ENCODE results near the gene FAM161A.
"Not testable (repeated sequence)": the region's sequence is repeated elsewhere in the genome, so short reads cannot be mapped to it uniquely, and the experiment has no call there.

Gene FAM161A, protein sequence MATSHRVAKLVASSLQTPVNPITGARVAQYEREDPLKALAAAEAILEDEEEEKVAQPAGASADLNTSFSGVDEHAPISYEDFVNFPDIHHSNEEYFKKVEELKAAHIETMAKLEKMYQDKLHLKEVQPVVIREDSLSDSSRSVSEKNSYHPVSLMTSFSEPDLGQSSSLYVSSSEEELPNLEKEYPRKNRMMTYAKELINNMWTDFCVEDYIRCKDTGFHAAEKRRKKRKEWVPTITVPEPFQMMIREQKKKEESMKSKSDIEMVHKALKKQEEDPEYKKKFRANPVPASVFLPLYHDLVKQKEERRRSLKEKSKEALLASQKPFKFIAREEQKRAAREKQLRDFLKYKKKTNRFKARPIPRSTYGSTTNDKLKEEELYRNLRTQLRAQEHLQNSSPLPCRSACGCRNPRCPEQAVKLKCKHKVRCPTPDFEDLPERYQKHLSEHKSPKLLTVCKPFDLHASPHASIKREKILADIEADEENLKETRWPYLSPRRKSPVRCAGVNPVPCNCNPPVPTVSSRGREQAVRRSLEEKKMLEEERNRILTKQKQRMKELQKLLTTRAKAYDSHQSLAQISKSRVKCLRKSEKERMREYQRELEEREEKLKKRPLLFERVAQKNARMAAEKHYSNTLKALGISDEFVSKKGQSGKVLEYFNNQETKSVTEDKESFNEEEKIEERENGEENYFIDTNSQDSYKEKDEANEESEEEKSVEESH

DNA sequence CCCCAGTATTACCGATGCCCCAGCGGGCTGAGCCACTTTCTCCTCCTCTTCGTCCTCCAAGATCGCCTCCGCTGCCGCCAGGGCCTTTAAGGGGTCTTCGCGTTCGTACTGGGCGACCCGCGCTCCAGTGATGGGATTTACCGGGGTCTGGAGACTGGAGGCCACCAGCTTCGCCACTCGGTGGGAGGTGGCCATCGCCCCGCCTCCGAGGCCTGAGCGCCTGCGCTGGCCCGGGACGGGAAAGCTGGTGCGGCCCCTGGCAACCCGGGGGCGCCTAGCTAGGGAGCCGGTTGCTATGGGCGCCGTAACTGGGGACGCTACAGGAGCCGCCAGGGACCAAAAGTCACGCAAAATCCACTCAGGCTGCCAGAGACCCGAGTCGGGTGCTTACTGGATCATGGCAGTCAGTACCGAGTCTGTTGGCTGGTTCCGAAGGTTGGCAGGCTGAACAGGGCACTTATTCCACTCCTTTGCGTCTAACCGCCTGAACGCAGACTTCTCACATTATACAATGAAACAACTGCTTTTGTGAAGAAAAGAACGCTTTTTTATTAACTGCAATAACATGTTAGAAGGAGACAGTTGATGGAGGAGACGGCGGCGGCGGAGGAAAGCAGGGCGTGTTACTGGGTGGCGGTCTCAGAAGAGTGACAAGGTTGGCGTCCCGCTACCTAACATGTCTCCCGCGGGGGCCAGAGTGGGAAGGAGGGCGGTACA is at the start of gene FAM161A:
Gene FAM161A, minus strand, starts transcription at position 214 of the 717 bp plus-strand sequence. Its CDS starts 19 bp downstream, at position 195.
- FAIRE-seq, result peak; percentile 9
- peak; percentile 92 for DNase-seq (ENCODE audit: insufficient read length, low spot score)

DNA sequence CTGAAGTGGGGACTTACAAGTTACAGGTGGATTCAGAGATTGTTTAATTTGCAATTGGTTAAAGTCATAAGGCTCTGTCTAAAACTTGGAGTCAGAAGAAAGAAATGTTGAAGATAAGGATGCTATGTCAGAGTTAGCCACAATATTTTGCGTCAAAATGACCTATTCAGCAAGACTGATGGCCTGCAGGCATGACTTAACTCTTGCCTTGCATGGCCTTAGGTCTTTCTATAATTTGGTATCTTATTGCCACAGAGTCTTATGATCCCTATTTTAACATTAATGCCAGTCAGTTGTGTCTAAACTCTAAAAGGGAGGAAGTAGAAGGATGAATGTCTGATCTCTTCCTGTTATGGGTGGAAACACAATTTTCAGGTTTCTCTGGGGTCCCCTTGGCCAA is 46.4 kb upstream of the FAM161A start:
- DNase-seq (ENCODE audit: insufficient read length, low spot score), result no peak
- FAIRE-seq, result no peak

DNA sequence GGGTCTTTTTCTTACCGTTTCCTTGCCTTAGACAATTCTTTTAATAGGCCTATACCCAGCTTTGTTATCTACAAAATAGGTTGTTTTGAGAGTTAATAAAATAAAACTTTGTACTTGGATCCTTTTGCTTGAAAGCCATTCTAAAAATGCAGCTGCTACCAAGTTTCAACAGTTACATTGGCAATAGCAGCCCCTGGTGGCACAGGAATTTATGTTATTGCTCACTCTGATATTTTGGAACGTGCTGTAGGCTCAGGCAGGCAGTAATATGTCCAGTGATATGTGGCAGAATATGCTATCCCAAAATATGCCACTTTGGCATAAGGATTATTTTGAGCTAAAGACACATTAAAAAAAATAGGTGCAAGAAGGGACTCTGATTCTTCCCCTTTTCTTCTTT is 45.0 kb upstream of the FAM161A start:
- no peak for FAIRE-seq
- peak; percentile 48 for DNase-seq (ENCODE audit: insufficient read length, low spot score)

DNA sequence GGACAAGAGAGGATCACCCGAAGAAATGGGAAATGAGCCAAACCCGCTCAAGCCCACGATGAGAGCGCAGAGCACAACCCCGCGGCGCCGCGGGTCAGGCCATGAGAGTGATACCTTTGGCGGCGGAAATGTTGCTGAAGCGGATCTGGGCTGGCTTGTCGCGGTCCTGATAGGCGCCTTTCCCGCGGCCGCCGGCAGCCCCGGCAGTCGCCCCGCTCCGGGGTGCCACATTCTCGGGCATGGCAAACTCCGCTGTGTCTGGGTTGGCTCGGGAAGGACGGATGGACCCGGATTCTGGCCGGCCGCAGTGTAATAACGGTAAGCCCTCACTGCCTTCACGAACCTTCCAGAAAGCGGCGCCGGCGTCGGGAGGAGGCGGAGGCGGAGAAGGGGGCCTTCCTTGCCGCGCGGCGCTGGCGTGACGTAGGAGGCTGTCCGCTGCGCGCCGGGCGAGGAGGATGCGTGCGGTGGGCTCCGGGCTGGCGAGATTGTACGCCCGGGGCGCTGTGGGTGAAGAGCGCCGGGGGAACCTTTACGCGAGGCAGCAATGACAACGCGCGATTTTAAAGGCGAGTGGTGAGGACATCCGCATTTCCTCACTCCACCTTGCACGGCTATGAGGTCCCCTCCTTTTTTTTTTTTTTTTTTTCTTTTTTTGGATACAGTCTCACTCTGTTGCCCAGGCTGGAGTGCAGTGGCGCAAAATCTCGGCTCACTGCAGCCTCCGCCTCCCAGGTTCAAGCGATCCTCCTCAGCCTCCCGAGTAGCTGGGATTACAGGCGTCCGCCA is 34.6 kb upstream of the FAM161A start, which contains the start of gene CCT4:
Gene CCT4, minus strand, starts transcription at position 390 of the 789 bp plus-strand sequence. Its CDS starts 149 bp downstream, at position 241.
- DNase-seq (ENCODE audit: insufficient read length, low spot score) (peak; percentile 78), FAIRE-seq (peak; percentile 89)

DNA sequence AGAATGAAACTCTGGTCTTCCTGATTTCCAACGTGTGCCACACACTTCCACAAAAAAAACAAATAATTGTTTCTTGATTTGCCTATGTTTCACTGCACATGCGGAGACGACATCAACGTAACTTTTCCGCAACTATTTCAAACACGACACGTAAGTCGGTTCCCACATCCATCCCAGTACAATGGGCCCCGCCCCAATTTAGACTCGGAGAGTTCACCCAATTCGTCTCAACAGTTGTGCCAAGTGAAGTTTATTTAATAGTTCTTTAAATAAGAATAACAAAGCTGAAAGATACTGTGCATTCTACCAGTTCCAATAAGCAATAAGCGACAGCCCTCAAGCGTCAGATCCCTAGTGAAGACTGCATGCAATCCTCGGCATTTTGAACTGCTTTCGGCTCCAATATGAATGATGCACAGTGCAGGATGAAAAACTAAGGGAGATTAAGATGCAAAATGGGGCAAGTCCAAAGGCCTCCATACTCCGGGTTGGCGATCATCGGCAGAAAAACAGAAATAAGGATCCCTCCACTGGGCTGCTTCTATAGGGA is 33.9 kb upstream of the FAM161A start:
- DNase-seq (ENCODE audit: insufficient read length, low spot score) (no peak), FAIRE-seq (no peak)

DNA sequence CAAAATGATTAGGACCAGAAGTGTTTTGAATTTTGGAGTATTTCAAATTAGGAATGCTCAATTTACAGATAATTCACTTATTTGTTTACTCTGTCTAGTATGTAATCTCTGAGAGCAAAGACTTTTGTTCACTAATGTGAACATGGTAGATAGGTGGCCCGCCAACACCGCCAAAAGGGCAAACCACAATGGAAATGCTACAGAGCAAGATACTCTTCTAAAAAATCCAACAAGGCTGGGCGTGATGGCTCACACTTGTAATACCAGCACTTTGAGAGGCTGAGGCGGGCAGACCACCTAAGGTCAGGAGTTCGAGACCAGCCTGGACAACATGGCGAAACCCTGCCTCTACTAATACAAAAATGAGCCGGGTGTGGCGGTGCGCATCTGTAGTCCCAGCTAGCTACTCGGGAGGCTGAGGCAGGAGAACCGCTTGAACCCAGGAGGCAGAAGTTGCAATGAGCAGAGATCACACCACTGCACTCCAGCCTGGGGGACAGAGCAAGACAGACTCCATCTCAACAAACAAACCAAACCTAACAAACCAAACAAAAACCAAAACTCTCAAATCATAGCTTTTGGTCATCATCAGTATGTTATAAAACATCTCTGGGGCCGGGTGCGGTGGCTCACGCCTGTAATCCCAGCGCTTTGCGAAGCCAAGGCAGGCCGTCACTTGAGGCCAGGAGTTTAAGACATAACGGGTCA is 32.2 kb upstream of the FAM161A start:
- no peak for FAIRE-seq
- DNase-seq (ENCODE audit: insufficient read length, low spot score), result no peak

DNA sequence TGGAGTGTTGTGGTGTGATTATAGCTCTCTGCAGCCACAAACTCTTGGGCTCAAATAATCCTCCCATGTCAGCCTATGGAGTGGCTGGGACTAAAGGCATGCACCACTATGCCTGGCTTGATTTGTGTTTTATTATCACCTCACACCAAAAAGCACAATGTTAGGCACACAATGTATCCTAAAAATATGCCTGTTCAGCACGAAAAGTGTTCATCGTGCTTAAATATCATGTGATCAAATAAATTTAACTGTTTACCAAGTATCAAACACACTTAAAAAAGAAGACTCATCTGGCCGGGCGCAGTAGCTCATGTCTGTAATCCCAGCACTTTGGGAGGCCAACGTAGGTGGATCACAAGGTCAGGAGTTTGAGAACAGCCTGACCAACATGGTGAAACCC is 29.0 kb upstream of the FAM161A start:
- FAIRE-seq (no peak), DNase-seq (ENCODE audit: insufficient read length, low spot score) (no peak)

DNA sequence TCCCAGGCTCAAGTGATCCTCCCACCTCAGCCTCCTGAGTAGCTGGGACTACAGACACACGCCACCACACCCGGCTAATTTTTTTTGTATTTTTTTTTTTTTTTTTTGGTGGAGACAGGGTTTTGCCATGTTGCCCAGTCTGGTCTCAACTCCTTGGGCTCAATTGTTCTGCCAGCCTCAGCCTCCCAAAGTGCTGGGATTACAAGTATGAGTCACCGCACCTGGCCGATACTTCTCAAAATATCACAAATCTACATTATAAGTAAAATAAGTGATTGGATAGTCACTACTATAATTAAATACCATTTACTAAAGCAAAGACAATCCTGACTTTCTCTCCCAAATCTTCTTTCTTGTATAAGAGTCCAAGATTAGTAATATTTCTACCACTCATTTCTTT is 25.5 kb upstream of the FAM161A start:
- DNase-seq (ENCODE audit: insufficient read length, low spot score); FAIRE-seq: not testable (repeated sequence)

DNA sequence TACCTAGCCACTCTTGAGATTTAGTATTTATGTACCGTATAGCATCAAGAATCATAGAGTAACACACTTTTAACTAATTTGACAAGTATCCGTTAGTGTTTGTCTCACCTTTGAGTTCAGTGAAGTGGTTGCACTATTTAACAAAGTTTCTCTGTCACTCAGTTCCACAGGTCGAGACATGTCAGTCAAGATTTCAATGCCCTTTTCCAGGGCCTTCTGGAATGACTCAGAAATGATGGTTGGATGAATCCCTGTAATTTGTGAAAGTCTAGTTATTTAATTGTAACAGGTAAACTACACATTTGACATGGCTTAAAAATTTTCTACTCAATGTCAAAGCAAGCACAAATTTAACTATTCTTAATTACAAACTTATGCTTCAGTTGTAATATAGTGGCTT is 24.9 kb upstream of the FAM161A start:
- FAIRE-seq (no peak), DNase-seq (ENCODE audit: insufficient read length, low spot score) (no peak)

DNA sequence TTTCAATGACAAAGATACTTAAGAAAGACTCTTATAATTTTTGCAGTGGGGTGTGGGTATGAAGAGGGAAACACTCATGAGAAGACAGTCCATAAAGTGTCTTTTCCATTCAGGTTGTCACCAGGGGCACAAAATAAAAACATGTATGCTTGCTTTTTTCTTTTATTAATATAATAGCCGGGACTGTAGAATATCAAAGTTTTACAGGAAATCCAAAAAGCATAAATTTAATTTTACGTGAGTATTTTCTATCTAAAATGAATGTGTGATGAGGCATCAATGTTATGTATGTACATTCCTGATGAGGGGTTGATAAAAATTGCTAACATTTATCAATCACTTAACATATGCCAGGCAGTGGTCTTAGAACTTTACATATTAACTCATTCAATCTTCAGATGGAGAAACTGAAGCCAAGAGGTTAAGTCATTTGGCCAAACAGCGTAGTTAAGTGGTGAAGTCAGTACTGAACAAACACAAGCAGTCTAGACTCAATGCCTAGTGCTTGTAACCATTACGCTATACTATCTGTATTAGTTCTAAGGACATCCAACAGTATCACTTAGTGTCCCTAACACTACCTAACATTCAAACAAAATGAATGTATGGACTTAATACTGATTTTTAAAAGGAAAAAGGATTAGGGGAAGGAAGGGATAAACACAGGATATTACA is 23.8 kb upstream of the FAM161A start:
- FAIRE-seq (no peak), DNase-seq (ENCODE audit: insufficient read length, low spot score) (no peak)

DNA sequence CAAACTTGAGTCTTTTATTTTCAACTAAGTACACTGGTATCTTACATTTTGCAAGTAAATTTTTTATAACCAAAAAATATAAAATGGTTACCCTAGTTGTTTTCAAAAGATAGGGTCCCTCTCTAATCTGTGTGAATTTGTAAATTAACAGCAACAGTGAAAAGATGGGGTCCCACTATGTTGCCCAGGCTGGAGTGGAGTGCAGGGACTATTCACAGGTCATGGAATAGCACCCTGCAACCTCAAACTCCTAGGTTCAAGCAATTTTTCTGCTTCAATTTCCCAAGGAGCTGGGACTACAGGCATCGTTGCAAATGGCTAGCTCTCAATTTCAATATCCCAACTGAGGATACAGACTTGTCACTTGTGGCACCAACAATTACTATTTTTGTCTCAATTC is 22.5 kb upstream of the FAM161A start:
- FAIRE-seq (no peak), DNase-seq (ENCODE audit: insufficient read length, low spot score) (no peak)

DNA sequence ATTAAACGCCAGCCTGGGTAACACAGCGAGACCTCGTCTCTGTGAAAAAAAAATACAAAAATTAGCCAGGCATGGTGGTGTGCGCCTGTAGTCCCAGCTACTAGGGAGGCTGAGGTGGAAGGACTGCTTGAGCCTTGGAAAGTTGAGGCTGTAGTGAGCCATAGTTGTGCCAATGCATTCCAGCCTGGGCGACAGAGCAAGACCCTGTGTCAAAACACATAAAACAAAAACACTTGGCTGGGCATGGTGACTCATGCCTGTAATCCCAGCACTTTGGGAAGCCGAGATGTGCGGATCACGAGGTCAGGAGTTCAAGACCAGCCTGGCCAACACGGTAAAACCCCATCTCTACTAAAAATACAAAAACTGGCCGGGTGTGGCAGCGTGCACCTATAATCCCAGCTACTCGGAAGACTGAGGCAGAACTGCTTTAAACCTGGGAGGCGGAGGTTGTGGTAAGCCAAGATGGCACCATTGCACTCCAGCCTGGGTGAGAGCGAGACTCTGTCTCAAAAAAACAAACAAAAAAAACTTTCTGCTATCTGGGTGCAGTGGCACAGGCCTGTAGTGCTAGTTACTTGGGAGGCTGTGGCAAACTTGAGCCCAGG is 12.7 kb upstream of the FAM161A start:
- FAIRE-seq, result not testable (repeated sequence)

DNA sequence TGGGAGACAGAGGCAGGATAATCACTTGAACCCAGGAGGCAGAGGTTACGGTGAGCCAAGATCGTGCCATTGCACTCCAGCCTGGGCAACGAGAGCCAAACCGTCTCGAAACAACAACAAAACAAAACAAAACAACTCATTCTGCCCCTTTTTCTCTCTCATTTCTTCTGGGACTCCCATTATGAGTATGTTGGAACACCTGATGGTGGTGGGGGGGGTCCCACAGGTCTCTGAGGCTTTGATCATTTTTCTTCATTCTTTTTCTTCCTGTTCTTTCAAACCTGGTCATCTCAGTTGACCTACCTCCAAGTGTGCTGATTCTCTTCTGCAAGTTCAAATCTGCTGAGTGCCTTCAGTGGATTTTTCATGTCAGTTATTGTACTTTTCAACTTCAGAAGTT is 8.2 kb upstream of the FAM161A start:
- FAIRE-seq, result no peak
- no peak for DNase-seq (ENCODE audit: insufficient read length, low spot score)

More for the DNA sequence above, 12.7 kb upstream of the FAM161A start:
- DNase-seq (ENCODE audit: insufficient read length, low spot score), result not testable (repeated sequence)

DNA sequence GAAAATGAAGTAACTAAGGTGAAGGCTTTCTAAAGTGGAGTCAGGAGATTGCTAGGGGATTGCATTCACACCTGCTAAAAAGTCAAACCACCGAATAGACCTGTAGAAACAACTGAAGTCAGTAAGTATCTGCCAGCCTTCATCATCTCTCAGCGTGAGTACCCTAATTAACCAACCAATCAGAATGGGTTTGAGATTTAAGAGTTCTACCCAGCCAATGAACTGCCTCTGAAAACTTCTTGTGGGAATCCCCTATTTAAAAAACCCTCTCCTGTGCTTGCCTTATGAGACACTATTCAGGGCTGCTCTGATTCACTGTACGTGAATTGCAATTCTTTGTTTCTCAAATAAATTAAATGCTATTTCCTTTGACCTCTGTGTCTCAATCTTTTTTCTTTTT is 3.4 kb upstream of the FAM161A start:
- FAIRE-seq, result no peak
- DNase-seq (ENCODE audit: insufficient read length, low spot score), result no peak

DNA sequence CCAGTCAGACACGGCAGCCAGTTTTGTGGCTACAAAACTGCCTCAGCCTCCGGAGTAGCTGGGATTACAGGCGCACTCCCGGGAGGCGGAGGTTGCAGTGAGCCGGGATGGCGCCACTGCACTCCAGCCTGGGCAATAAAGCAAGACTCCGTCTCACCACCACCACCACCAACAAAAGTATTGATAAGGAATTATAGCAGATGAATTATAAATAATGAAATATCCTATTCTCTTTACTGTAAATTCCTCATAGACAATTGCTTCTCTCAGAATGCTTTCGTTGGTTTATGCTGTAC is 1.4 kb upstream of the FAM161A start:
- no peak for FAIRE-seq
- no peak for DNase-seq (ENCODE audit: insufficient read length, low spot score)

DNA sequence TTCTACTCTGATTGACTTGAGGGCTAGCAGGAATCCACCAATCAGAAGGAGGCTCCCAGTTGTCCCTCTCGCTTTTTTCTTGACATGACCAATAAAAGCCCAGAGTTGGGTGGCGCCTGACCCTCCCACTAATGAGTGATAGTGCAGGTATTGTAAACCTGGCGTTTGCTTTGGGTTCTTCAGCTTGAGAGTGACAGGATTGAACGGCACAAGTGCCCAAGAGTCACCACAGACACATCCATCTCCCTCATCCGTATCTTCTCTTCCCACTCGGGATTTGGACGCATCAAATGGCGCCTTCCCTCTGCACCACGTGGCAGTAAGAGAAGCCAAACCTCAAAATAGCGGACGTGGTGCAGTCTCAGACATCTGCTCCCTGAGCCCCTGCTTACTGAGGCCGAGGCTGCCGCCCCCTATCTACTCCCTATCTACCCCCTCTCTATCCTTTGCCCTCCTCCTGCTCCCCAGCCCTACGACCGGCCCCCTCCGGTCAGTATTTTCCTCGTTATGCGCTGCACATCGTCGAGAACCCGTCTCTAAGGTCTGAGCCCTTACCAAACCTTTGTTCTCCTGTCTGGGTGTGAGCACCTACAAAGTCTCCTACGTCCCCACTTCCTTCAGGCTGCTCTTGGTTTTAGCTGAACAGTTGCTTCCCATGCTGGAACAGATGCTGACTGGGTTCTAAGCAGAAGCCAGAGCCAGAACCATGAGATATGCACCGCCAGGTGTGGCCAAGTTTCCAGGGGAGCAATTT is 881 bp upstream of the FAM161A start:
- DNase-seq (ENCODE audit: insufficient read length, low spot score), result peak; percentile 98
- FAIRE-seq, result no peak

DNA sequence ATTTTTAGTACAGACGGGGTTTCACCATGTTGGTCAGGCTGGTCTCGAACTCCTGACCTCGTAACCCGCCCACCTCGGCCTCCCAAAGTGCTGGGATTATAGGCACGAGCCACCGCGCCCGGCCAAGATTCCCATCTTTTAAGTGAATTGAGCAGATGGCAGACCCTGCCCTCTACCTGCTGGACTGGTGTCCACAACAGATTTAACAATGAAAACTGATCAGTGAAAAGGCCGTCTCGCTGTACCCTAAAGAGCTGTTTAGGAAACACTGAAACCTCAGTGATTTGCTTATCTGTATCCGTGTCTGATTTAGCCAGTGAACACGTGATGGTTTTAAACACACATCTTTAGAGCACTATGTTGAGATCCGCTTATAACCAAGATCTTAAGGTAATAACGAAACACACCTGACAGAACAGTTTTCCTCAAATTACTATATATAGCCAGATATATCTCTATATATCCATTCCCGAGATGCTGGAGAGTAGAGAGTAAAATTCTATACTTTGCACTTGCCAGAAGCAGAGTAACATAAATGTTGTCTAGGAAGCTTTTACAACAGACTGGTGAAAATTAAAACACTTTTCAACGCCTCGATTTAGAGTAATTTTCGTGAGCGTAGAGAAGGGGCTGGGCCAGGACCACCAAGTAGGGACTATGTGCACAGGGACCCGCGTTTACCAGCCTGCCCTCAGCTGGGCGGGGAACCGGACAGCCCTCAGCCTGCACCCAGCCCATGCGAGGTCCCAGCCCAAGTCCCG is 594 bp downstream of the FAM161A start:
- peak; percentile 79 for DNase-seq (ENCODE audit: insufficient read length, low spot score)
- FAIRE-seq, result no peak

Measured in HTR-8/SVneo (cell line).